H1 (cell line): Measurements from ENCODE around the gene SNX24. TPM values are rescaled to one million over a fixed set of nuclear protein-coding genes. Genes with fewer than 3 reads are reported as not detected.

ENCODE experiments used
- EGR1 ChIP-seq: IDR thresholded peaks from 2 replicates; pipeline ENCODE4 v1.6.1; 2011; ENCODE audit warnings: low read depth, low read length, borderline replicate concordance
- KDM4A ChIP-seq: IDR thresholded peaks from one replicate; pipeline ENCODE4 v1.7.1; 2012; ENCODE audit warnings: low read depth, mild to moderate bottlenecking, moderate library complexity, low read length, inconsistent platforms; ENCODE audit not compliant: severe bottlenecking
- MAFK ChIP-seq: IDR thresholded peaks from 2 replicates; pipeline ENCODE4 v1.6.1; 2012; ENCODE audit warnings: low read depth, mild to moderate bottlenecking, improper control_type of control experiment, low read length
- RXRA ChIP-seq: IDR thresholded peaks from 2 replicates; pipeline ENCODE4 v1.6.1; 2011; ENCODE audit warnings: low read depth, mild to moderate bottlenecking, low read length, moderate library complexity; ENCODE audit not compliant: insufficient read depth
- SUZ12 ChIP-seq: fragments of 200-600 bp; sonication (generic); IDR thresholded peaks from 2 replicates; pipeline ENCODE4 v1.6.1; 2012; ENCODE audit warnings: mild to moderate bottlenecking, inconsistent platforms, low read length, moderate library complexity, mixed read lengths
- TEAD4 ChIP-seq: IDR thresholded peaks from 2 replicates; pipeline ENCODE4 v1.6.1; 2012; ENCODE audit warnings: low read depth, low read length, inconsistent platforms, mixed read lengths
- polyA plus RNA-seq, 7 experiments: library from polyadenylated mRNA; depleted of rRNA in 3 of 7; stranded (reverse) in 5 of 7; unstranded in 2 of 7; fragments of >200 nt in 5 of 7; fragments of 200-250 nt in 2 of 7; gene quantifications; 1 replicate in 5 of 7; 2 replicates in 1 of 7; 4 replicates in 1 of 7; pipeline versions ENCODE4 v1.2.1 to v1.2.3, GENCODE V29; 2011 to 2013; ENCODE audit warnings: missing spikeins in 2 of 7, mixed read lengths in 2 of 7
- total RNA-seq: library from RNA; stranded (reverse); fragmentation: NEBNext Ultra II Directional; extraction: Animal tissue kit (Norgen Biotek cat#: 25700); gene quantifications from 2 replicates; pipeline ENCODE4 v1.2.1, GENCODE V29; 2021

Gene SNX24
- total and polyA plus RNA-seq, 2 of the 8 experiments (the other 6 are each of a cell fraction or from before 2014, with no cell fraction given), result 7.3 to 14.3 TPM

GRCh38 chr5:122947772-122948171 is 102.4 kb downstream of the SNX24 start (continued):
- no peak for TF ChIP-seq SUZ12
- TF ChIP-seq EGR1, result no peak
- TF ChIP-seq MAFK, result no peak
- TF ChIP-seq TEAD4, result no peak
- TF ChIP-seq KDM4A, result no peak
- no peak for TF ChIP-seq RXRA
- TF ChIP-seq, all 59 proteins: peak for 0
